HG03378 (cell line): ENCODE data around the gene LILRA2.
"Not testable (repeated sequence)": the region's sequence is repeated elsewhere in the genome, so short reads cannot be mapped to it uniquely, and the experiment has no call there.

Source experiments
- ATAC-seq: cut with Tn5 transposase; IDR thresholded peaks from one replicate; pipeline ENCODE4 v1.9.1; 2021; ENCODE audit warnings: mild to moderate bottlenecking, moderate library complexity; ENCODE audit not compliant: unreplicated experiment

Gene LILRA2

DNA sequence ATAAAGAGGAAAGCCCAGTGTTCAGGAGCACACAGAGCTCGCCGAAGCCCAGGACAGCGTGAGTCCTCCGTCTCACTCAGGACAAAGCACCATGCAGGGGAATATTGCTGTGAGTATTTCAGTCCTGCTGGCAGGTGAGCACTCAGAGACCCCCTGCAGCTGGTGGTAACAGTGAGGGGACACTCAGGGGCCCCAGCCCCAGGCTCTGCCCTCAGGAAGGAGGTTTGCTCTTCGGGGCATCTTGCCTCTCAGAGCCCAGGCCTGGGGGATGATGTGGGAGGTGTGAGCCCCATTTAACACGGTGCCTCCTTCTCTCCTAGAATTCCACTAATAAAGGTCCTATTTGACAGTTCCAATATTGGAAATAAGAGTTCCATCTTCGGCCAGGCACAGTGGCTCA is 34.6 kb downstream of the LILRA2 start:
- no peak for ATAC-seq

DNA sequence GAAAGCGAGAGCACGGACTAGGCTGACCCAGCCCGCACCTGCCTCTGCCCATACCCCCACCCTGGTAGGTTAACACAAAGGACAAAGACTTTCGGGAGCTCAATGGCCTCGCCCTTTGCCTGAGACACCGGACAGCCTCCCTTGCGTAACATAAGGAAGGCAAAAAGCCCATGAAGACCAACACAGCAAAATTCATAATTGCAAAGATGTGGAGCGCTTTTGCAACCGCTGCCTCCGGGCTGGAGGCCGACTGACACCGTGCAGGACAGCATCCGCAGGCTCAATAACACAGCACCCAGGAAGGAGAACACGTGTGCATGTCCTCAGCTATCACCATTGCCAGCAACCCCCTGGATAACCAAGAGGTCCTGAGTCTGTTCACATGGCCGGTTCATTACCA is 35.2 kb downstream of the LILRA2 start:
- ATAC-seq: no peak

GRCh38 chr19:54609356-54609791 is 35.8 kb downstream of the LILRA2 start:
- ATAC-seq: no peak

- no peak for ATAC-seq
Measured at GRCh38 chr19:54612428-54612827, 38.8 kb downstream of the LILRA2 start.

GRCh38 chr19:54614726-54615125 is 41.1 kb downstream of the LILRA2 start:
- no peak for ATAC-seq

GRCh38 chr19:54616057-54616456 is 42.5 kb downstream of the LILRA2 start:
- peak; percentile 39 for ATAC-seq

DNA sequence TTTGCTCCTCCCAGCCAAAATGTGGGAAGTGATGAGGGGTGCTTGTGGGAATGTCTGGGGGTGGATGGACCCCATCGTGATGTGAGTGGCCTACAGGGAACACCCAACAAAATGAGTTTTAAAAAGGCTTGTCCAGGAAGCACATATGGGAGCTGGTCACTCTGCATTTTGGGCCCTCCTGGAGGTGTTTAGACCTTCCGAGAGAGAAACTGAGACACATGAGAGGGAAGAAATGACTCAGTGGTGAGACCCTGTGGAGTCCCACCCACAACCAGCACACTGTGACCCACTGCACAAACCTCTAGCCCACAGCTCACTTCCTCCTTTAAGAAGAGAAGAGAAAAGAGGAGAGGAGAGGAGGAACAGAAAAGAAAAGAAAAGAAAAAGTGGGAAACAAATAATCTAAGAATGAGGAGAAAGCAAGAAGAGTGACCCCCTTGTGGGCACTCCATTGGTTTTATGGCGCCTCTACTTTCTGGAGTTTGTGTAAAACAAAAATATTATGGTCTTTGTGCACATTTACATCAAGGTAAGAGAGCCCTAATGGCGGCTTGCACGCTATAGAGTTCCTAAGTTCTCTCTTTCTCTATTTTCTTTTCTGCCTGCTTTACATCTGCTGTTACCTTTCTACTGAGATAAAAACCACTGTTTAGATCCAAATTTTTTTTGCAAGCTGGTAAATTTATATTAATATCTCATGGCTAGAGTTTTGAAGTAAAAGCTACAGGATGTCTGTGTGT is 43.4 kb downstream of the LILRA2 start:
- peak; percentile 79 for ATAC-seq

DNA sequence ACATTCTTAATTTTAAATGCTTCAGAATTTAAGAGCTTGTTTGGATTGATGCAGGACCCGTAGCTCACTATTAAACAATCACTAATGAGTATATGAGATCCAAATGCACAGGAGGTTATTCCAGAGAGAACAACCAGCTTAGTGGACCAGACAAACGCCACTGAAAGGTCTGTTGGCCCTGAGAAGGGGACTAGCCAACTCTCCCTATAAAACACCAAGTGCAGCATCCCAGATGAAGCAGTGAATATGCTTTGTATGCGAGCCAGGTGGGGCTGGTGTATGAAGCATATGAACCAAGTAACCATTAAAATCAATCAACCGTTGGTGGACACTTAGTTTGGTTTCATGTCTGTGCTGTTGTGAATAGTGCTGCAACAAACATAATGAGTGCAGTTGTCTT is 46.9 kb downstream of the LILRA2 start:
- ATAC-seq: no peak

DNA sequence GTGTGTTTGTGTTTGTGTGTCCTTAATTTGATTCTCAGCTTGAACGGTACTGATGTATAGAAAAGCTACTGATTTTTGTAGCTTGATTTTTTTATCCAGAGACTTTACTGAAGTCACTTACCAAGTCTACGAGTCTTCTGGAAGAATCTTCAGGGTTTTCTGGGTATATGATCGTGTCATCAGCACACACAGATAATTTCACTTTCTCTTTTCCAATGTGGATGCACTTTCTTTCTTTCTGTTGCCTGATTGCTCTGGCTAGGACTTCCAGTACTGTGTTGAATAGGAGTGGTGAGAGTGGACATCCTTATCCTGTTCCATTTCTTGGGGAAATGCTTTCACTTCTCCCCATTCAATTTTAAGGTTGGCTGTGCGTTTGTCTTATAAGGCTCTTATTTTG is 48.8 kb downstream of the LILRA2 start:
- ATAC-seq: no peak

GRCh38 chr19:54624234-54624633 is 50.6 kb downstream of the LILRA2 start:
- ATAC-seq: not testable (repeated sequence)

- not testable (repeated sequence) for ATAC-seq
Measured at GRCh38 chr19:54624934-54625730, 51.5 kb downstream of the LILRA2 start.

GRCh38 chr19:54626757-54627156 is 53.2 kb downstream of the LILRA2 start:
- no peak for ATAC-seq

GRCh38 chr19:54627912-54628311 is 54.3 kb downstream of the LILRA2 start:
- ATAC-seq: not testable (repeated sequence)

- not testable (repeated sequence) for ATAC-seq
Measured at GRCh38 chr19:54630262-54630661, 56.7 kb downstream of the LILRA2 start, which contains the start of gene LILRB1. LILRB1 (plus strand) TSS chr19:54630484; CDS start chr19:54631074, 590 bp downstream.

GRCh38 chr19:54630782-54631181 is 57.2 kb downstream of the LILRA2 start:
- no peak for ATAC-seq

- ATAC-seq: not testable (repeated sequence)
Measured at GRCh38 chr19:54631489-54632337, 58.1 kb downstream of the LILRA2 start.

GRCh38 chr19:54632517-54632916 is 58.9 kb downstream of the LILRA2 start:
- not testable (repeated sequence) for ATAC-seq

- ATAC-seq: no peak
Measured at GRCh38 chr19:54633401-54633800, 59.8 kb downstream of the LILRA2 start.

DNA sequence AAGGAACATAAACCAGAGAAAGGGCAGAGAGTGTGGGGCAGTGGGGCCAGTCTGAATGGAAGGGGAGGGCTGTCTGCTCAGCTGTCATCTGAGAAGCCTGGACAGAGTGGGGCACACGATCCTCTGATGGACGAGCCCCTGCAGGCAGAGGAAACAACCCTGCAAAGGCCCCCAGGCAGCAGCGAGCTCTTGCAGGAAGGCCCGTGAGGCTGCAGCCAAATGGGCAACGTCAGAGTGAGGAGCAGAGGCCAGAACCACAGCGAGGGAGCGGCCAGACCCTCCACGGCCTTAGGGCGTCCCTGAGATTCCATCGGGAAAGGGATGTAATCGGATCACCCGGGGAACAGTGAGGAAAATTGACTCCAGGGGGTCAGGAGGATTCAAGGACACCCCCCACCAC is 62.5 kb downstream of the LILRA2 start:
- not testable (repeated sequence) for ATAC-seq

- ATAC-seq: no peak
Measured at GRCh38 chr19:54638683-54639082, 65.1 kb downstream of the LILRA2 start.
